HG03354 (cell line): ENCODE results near the gene GRIK4.
"Not testable (repeated sequence)": the region's sequence is repeated elsewhere in the genome, so short reads cannot be mapped to it uniquely, and the experiment has no call there.

Experiments used
- ATAC-seq: cut with Tn5 transposase; IDR thresholded peaks from one replicate; pipeline ENCODE4 v1.9.1; 2021; ENCODE audit warnings: mild to moderate bottlenecking; ENCODE audit not compliant: unreplicated experiment, poor library complexity, severe bottlenecking

The GRIK4 gene

GRCh38 chr11:120985718-120986569 lies 474.4 kb downstream of the GRIK4 start:
- peak; percentile 77 for ATAC-seq

- no peak for ATAC-seq
Observed at GRCh38 chr11:120988603-120989002, 477.1 kb downstream of the GRIK4 start.

- ATAC-seq, result no peak
Observed at GRCh38 chr11:120991830-120992686, 480.5 kb downstream of the GRIK4 start.

- no peak for ATAC-seq
Observed at GRCh38 chr11:120994091-120994859, 482.7 kb downstream of the GRIK4 start.

- ATAC-seq, result no peak
Observed at GRCh38 chr11:120995184-120995583, 483.6 kb downstream of the GRIK4 start.

GRCh38 chr11:120996973-120997372 lies 485.4 kb downstream of the GRIK4 start:
- ATAC-seq, result no peak

- ATAC-seq, result no peak
Observed at GRCh38 chr11:120998581-120998980, 487.0 kb downstream of the GRIK4 start.

GRCh38 chr11:121004206-121004840 lies 492.8 kb downstream of the GRIK4 start:
- ATAC-seq, result no peak

- no peak for ATAC-seq
Observed at GRCh38 chr11:121006922-121007321, 495.4 kb downstream of the GRIK4 start.

GRCh38 chr11:121008551-121008950 lies 497.0 kb downstream of the GRIK4 start:
- ATAC-seq, result no peak

GRCh38 chr11:121012091-121012490 lies 500.5 kb downstream of the GRIK4 start:
- no peak for ATAC-seq

- no peak for ATAC-seq
Observed at GRCh38 chr11:121018746-121019145, 507.2 kb downstream of the GRIK4 start.

GRCh38 chr11:121021718-121022117 lies 510.2 kb downstream of the GRIK4 start:
- not testable (repeated sequence) for ATAC-seq

GRCh38 chr11:121023848-121024751 lies 512.6 kb downstream of the GRIK4 start, which contains the start of gene TBCEL:
TBCEL (plus strand) TSS chr11:121024102; CDS start chr11:121045691, 21,589 bp downstream.
- ATAC-seq, result peak; percentile 96

- ATAC-seq, result no peak
Observed at GRCh38 chr11:121024989-121025388, 513.4 kb downstream of the GRIK4 start.

GRCh38 chr11:121029153-121029552 lies 517.6 kb downstream of the GRIK4 start:
- ATAC-seq, result no peak

- no peak for ATAC-seq
Observed at GRCh38 chr11:121029813-121030445, 518.4 kb downstream of the GRIK4 start.

- ATAC-seq, result no peak
Observed at GRCh38 chr11:121031167-121031566, 519.6 kb downstream of the GRIK4 start.
